COR-L47 (cell line): Measurements from ENCODE around the gene NEK4.

Source experiments
- DNase-seq: peaks from one replicate; lab custom pipeline; 2025; lab: John Stamatoyannopoulos, UW

NEK4 gene

DNA sequence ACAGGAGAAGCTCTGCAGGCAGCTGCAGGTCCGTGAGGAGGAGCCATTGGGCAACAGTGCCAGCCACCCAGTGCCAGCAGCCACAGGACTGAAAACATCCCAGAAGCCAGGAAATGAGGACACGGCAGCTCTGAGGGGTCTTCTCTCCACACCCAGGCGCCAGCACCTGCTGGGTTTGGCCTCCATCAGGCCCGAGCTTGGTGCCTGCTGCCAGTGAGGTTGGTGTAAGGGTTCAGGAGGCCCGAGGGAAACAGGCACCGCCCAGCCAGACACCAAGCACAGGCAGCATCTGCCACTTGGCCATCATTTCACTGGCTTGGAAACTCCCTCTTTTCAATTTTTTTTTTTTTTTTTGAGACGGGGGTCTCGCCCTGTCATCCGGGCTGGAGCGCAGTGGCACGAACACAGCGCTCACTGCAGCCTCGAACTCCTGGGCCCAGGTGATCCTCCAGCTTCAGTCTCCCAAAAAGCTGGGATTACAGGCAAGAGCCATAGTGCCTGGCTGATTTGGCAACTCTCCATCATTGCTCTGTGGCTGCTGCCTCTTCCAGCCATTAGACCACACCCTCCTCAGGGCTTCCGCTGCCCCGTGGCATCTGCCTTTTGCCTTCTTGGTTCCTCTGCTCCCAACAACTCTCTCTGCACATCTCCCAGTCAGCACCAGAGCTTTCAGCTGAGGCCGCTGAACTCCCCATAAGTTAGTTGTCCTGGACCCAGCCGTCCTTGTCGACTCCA, 22.4 kb upstream of the NEK4 start:
- no peak for DNase-seq

DNA sequence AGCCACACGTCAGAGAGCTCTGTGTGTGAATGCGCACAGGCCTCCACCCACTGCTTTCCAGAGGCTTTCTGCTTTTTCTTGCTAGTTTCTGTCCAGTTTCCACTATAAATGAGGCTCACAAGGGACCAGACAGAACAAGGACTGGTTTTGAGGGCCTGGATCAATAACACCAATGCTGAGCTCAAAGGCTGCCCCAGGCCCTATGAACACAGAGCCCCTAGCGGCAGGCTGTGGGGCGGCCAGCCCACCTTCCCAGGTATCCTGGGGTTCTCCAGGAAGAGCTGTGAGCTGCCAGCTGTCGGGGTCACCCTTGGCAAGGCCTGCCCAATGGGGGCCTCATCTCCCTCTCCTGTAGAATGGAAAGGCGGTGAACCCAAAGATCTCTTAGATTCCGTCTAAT, 21.7 kb upstream of the NEK4 start:
- DNase-seq = no peak

- DNase-seq = no peak
Measured at GRCh38 chr3:52791928-52792327, 21.2 kb upstream of the NEK4 start.

DNA sequence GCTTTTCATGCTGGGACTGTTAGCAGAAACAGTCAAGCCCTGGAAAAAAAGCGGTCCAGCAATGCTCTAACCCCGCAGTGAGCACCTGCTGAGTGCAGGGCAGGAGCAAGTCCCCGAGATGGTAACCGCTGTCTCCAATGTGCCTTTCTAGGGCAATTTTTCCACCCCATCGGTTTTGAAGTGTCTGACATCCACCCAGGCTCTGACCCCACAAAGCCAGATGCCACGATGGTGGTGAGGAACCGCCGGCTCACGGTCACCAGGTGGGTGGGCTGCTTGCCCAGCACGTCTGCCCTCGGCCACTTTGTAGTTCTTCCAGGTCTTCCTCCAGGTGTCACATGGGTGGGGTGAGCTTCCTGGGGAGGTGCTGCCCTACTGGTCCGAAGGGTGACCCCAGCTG, 20.6 kb upstream of the NEK4 start:
- no peak for DNase-seq

GRCh38 chr3:52790741-52791140, 20.0 kb upstream of the NEK4 start:
- DNase-seq = no peak

DNA sequence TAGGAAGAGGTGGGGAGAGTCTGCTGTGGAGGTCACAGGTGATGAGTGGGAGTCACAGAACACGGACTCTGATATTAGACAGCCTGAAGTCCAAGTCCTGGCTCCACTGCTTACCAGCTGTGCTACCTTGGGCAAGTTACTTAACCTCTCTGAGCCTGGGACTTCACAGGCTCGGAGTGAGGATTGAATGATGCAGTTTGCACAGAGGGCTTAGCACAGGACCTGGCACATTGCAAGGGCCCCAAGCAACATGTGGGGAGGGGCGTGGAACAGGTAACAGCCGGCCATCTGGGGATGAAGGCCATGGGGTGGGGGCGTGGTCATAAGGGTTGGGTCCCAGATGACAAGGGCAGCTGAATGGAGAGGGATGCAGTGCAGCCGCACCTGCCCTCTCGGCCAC, 19.6 kb upstream of the NEK4 start:
- DNase-seq = no peak

- no peak for DNase-seq
Measured at GRCh38 chr3:52789746-52790040, 19.0 kb upstream of the NEK4 start.

- no peak for DNase-seq
Measured at GRCh38 chr3:52788890-52789745, 18.4 kb upstream of the NEK4 start.

DNA sequence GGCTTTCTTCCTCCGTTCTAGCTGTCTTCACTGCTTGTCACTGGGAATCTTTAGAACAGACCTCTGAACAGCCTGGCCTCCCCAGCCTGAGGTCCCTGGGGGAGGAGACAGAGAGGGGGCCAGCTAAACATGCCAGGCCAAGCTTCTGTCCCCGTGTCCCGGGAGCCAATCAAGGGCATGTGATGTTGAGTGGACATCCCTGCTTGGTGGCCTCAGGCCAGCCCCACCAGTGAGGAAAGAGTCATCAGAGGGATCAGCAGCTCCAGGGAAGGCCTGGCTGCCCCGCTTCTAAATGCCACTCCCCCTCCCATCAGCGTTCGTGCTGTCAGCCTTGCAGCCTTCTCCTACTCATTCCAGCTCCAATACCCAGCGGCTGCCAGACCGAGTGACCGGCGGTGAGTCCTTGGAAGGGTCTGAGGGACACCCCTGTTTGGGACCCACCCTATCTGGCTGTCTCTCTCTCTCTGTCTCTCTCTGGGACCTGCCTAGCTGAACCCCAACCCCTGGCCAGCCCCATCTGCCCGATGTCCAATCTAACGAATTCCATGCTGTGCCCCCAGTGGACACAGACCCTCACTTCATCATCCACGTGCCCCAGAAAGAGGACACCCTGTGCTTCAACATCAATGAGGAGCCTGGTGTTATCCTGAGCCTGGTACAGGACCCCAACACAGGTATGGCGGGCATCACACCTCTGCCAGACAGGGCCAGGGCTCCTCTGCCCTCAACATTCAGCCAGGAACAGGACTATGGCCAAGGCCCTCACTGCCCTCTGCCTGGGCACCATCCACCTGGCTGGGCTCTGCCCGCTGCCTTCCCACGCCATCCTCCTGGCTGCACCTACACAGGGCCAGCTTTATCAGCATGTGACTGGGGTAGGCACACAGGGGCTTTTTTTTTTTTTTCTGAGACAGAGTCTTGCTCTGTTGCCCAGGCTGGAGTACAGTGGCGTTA, 17.2 kb upstream of the NEK4 start:
- DNase-seq = no peak

DNA sequence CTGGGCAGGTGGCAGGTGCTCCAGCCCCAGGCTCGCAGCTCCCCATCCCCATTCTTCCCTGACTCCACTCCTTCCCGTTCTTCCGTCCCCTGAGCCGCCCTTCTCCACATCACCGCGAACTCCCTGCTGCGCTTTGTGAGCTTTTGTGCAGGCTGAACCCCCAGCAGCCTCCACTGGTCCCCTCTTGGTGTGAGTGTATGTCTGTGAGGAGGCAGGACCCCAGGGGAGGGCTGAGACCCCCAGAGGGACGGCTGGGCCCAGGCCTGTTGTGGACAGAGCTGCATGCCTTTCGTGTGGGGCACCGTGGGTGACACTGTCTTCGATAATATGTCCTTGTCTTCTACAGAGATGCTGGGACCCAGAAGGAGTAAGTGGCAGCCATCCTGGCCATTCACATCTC, 16.5 kb upstream of the NEK4 start:
- DNase-seq = no peak

GRCh38 chr3:52786330-52787215, 15.8 kb upstream of the NEK4 start:
- DNase-seq = no peak

DNA sequence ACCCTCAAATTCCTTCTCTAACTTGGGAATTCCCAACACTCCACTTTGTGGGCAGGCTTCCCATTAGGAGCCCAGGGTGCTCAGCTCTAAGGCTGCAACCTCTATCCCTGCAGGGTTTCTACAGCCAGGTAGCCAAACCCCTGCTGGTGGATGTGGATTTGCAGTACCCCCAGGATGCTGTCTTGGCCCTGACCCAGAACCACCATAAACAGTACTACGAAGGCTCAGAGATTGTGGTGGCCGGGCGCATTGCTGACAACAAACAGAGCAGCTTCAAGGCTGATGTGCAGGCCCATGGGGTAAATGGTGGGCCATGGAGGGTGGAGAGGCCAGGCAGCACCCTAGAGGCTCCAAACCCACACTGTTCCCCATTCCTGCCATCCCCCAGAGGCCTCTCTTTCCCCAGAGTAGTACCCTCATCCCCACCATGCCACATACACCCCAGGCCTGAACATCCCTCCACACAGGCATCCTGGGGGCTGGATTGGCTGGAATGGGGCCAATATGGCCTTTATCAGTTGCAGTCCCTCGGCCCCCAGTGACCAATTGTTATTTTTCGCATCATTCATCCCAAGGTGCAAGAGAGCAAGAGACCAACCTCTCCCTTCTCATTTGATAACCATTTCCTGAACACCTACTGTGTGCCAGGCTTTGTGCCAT, 14.3 kb upstream of the NEK4 start:
- no peak for DNase-seq

DNA sequence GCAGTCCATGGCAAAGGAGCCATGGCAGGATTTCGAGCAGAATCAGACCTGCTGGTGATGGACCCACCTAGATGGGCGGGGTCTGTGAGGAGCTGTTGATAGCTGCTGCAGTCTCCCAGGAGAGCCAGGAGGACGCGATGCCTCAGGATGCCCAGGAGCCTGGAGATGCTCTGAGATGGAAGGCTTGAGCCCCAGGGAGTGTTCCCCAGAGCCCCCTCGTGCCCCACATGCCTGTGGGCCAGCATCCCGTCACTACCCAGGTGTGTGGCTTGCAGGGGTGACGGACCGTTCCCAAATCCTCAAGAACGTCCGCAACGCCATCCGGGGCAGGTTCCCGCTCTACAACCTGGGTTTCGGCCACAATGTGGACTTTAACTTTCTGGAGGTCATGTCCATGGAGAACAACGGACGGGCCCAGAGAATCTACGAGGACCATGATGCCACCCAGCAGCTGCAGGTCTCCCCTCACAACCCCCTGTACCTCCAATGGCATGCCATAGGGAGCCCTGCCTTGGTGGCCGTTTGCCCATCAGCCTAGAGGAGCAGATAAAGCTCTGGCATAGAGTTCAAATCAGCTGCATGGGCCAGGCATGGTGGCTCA, 13.4 kb upstream of the NEK4 start:
- DNase-seq = no peak

- no peak for DNase-seq
Measured at GRCh38 chr3:52783211-52783555, 12.4 kb upstream of the NEK4 start.

DNA sequence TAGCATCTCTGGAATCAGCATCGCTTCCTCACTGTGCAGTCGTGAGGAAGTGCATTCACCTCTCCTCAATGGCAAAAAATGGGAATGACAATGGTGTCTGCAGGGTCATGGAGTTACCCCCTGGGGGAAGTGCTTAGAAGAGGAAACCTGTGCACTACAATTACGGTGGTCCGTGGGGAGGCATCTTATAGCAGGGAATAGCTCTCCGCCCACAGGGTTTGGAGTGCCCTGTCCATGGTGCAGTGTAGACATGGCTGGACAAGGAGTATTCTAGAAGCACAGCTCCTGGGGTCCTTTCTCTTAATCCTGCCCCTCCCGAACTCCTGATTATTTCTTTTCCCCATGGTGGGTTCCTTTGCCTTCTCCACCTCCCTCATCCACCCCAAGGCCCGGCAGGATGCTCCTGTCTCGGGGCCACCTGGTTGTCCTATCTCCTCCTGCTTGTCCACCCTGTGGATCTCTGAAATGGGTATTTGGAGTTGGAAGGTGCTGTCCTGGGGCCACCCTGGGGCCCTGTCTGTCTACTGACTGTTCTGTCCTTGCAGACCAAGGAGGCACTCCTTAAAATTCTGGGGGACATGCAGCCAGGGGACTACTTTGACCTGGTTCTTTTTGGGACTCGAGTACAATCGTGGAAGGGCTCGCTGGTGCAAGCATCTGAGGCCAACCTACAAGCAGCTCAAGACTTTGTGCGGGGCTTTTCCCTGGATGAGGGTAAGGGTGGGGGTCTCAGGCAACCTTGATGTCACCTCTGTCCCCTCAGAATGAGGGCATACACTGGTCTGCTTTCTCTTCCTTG, 11.9 kb upstream of the NEK4 start:
- no peak for DNase-seq

DNA sequence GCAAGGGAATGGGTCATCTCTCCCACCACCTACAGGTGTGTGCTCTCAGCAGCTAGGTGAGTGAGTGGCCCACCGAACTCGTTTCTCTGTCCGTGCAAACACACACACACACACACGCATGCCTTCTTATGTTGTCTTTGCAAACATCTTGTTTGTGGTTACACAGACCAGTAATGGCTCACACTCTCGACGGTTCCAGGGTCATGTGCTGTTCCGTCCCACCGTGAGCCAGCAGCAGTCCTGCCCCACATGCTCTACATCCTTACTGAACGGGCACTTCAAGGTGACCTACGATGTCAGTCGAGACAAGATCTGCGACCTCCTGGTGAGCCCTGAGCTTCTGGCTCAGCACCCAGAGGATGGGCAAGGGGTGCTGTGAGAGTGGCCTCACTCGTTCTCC, 11.0 kb upstream of the NEK4 start:
- no peak for DNase-seq

- DNase-seq = no peak
Measured at GRCh38 chr3:52779837-52780585, 9.3 kb upstream of the NEK4 start.

- DNase-seq = no peak
Measured at GRCh38 chr3:52779011-52779836, 8.5 kb upstream of the NEK4 start.
